GM12878 (cell line): ENCODE measurements around the gene TCOF1. TPM values are rescaled to one million over a fixed set of nuclear protein-coding genes. Genes with fewer than 3 reads are reported as not detected.

Experiments
- BMI1 ChIP-seq: fragments of 450-650 bp; IDR thresholded peaks from 2 replicates; pipeline ENCODE4 v1.6.1; 2016; ENCODE audit warnings: mild to moderate bottlenecking, moderate library complexity, borderline replicate concordance
- CBX3 ChIP-seq: fragments of 200-600 bp; sonication (generic); IDR thresholded peaks from 2 replicates; pipeline ENCODE4 v1.6.1; 2016; ENCODE audit warnings: low read depth, borderline replicate concordance
- IKZF2 ChIP-seq, 2 experiments: fragments of 450-650 bp; IDR thresholded peaks; 2 replicates each; pipeline ENCODE4 v1.6.1; 2017; ENCODE audit warnings: mild to moderate bottlenecking in 2 of 2, moderate library complexity in 2 of 2
- IRF4 ChIP-seq: IDR thresholded peaks from 2 replicates; pipeline ENCODE4 v1.6.1; 2011; ENCODE audit warnings: low read depth, low read length
- JUND ChIP-seq: IDR thresholded peaks from 2 replicates; pipeline ENCODE4 v1.6.1; 2012; ENCODE audit warnings: low read depth, mild to moderate bottlenecking, low read length, improper control_type of control experiment, moderate library complexity
- LARP7 ChIP-seq: fragments of 450-650 bp; IDR thresholded peaks from 2 replicates; pipeline ENCODE4 v1.6.1; 2017; ENCODE audit warnings: mild to moderate bottlenecking
- NFYA ChIP-seq: IDR thresholded peaks from 2 replicates; pipeline ENCODE4 v1.6.1; 2011; ENCODE audit warnings: low read depth, mild to moderate bottlenecking, low read length, improper control_type of control experiment, borderline replicate concordance
- POU2F2 ChIP-seq: IDR thresholded peaks from 3 replicates; pipeline ENCODE4 v1.6.1; 2011; ENCODE audit warnings: low read depth, mild to moderate bottlenecking, low read length, borderline replicate concordance
- SP1 ChIP-seq: IDR thresholded peaks from one replicate; pipeline ENCODE4 v1.6.1; 2011; ENCODE audit warnings: low read depth, low read length
- SPI1 ChIP-seq: IDR thresholded peaks from 2 replicates; pipeline ENCODE4 v1.6.1; 2011; ENCODE audit warnings: low read depth, mild to moderate bottlenecking, low read length, moderate library complexity, borderline replicate concordance; ENCODE audit not compliant: insufficient read depth
- STAT1 ChIP-seq: fragments of 450-650 bp; conservative IDR thresholded peaks from 2 replicates; pipeline ENCODE4 v1.6.1; 2014; ENCODE audit warnings: antibody characterized with exemption, mild to moderate bottlenecking
- ZNF217 ChIP-seq: fragments of 450-650 bp; IDR thresholded peaks from 2 replicates; pipeline ENCODE4 v1.6.1; 2017; ENCODE audit warnings: antibody characterized with exemption, mild to moderate bottlenecking
- polyA plus RNA-seq, 11 experiments: library from polyadenylated mRNA; depleted of rRNA in 4 of 11; unstranded in 6 of 11; stranded (reverse) in 5 of 11; fragments of >200 nt; fragmentation: Nextera tagmentation in 4 of 11; fragmentation: Illumina TruSeq in 1 of 11; extraction: Ambion mirVana in 4 of 11; extraction: Trizol in 1 of 11; gene quantifications; 1 replicate in 1 of 11; 2 replicates in 10 of 11; pipeline versions ENCODE4 v1.2.1 to v1.2.3, GENCODE V29; 2011 to 2016; ENCODE audit warnings: inconsistent platforms in 2 of 11, missing spikeins in 2 of 11, low read depth in 1 of 11
- total RNA-seq, 4 experiments: library from RNA; depleted of rRNA in 3 of 4; stranded (reverse); fragments of >200 nt in 3 of 4; fragmentation: Illumina TruSeq in 1 of 4; extraction: Trizol in 1 of 4; gene quantifications; 2 replicates each; pipeline versions ENCODE4 v1.2.1 to v1.2.3, GENCODE V29; 2013 to 2021
- TF ChIP-seq, protein P1 (sequence below): IDR thresholded peaks from 2 replicates; pipeline ENCODE4 v1.6.1; 2012; ENCODE audit warnings: low read depth, low read length, improper control_type of control experiment
- TF ChIP-seq, protein P2 (sequence below): fragments of 450-650 bp; IDR thresholded peaks from 2 replicates; pipeline ENCODE4 v1.6.1; 2018; ENCODE audit warnings: borderline replicate concordance, mild to moderate bottlenecking; ENCODE audit not compliant: partially characterized antibody
- TF ChIP-seq, protein P3 (sequence below): IDR thresholded peaks from 2 replicates; pipeline ENCODE4 v1.6.1; 2011; ENCODE audit warnings: low read depth, low read length, improper control_type of control experiment, borderline replicate concordance
- TF ChIP-seq, protein P4 (sequence below): fragments of 450-650 bp; formaldehyde crosslinking; IDR thresholded peaks from 2 replicates; pipeline ENCODE4 v1.5.0; 2022; ENCODE audit warnings: mild to moderate bottlenecking, missing genetic modification characterization

The TCOF1 gene
- total and polyA plus RNA-seq, 10 of the 15 experiments (the other 5 are each of a cell fraction or from before 2014, with no cell fraction given): 8.7 to 83.9 (median 38.9) TPM

DNA sequence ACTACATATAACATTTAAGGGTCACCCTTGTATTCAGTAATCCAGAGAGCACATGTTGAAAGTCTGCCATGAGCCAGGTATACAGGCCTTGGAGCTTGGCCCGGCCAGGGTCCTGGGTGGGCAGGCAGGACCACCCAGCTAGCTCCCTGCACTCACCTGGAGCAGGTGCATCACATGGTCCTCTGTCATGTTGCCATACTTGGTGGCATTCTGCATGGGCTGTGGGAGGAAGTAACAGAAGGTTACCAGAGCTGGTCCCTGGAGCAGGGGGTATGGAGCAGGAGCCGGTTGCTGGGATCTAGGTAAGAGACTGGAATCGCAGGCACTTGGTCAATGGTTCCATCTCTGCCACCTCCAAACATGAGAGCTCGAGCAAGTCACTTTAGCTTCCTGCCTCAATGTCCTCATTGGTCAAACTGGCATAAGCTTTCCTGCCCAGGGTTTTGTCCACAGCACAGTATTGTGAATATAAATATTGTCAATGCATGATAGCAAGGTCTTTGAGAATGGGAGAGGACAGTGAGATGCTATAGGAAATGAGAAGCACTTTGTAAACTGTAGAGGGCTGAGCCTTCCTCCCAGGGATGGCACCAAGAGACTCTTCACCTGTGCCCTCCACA is 48.7 kb downstream of the TCOF1 start (continued):
- TF ChIP-seq, protein P1, sequence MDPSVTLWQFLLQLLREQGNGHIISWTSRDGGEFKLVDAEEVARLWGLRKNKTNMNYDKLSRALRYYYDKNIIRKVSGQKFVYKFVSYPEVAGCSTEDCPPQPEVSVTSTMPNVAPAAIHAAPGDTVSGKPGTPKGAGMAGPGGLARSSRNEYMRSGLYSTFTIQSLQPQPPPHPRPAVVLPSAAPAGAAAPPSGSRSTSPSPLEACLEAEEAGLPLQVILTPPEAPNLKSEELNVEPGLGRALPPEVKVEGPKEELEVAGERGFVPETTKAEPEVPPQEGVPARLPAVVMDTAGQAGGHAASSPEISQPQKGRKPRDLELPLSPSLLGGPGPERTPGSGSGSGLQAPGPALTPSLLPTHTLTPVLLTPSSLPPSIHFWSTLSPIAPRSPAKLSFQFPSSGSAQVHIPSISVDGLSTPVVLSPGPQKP: no peak
- TF ChIP-seq, protein P2, sequence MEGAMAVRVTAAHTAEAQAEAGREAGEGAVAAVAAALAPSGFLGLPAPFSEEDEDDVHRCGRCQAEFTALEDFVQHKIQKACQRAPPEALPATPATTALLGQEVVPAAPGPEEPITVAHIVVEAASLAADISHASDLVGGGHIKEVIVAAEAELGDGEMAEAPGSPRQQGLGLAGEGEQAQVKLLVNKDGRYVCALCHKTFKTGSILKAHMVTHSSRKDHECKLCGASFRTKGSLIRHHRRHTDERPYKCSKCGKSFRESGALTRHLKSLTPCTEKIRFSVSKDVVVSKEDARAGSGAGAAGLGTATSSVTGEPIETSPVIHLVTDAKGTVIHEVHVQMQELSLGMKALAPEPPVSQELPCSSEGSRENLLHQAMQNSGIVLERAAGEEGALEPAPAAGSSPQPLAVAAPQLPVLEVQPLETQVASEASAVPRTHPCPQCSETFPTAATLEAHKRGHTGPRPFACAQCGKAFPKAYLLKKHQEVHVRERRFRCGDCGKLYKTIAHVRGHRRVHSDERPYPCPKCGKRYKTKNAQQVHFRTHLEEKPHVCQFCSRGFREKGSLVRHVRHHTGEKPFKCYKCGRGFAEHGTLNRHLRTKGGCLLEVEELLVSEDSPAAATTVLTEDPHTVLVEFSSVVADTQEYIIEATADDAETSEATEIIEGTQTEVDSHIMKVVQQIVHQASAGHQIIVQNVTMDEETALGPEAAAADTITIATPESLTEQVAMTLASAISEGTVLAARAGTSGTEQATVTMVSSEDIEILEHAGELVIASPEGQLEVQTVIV: no peak
- TF ChIP-seq CBX3: no peak
- no peak for TF ChIP-seq NFYA
- TF ChIP-seq, protein P3, sequence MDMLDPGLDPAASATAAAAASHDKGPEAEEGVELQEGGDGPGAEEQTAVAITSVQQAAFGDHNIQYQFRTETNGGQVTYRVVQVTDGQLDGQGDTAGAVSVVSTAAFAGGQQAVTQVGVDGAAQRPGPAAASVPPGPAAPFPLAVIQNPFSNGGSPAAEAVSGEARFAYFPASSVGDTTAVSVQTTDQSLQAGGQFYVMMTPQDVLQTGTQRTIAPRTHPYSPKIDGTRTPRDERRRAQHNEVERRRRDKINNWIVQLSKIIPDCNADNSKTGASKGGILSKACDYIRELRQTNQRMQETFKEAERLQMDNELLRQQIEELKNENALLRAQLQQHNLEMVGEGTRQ: no peak; the same call in 1 of the 2 replicates
- TF ChIP-seq, protein P4, sequence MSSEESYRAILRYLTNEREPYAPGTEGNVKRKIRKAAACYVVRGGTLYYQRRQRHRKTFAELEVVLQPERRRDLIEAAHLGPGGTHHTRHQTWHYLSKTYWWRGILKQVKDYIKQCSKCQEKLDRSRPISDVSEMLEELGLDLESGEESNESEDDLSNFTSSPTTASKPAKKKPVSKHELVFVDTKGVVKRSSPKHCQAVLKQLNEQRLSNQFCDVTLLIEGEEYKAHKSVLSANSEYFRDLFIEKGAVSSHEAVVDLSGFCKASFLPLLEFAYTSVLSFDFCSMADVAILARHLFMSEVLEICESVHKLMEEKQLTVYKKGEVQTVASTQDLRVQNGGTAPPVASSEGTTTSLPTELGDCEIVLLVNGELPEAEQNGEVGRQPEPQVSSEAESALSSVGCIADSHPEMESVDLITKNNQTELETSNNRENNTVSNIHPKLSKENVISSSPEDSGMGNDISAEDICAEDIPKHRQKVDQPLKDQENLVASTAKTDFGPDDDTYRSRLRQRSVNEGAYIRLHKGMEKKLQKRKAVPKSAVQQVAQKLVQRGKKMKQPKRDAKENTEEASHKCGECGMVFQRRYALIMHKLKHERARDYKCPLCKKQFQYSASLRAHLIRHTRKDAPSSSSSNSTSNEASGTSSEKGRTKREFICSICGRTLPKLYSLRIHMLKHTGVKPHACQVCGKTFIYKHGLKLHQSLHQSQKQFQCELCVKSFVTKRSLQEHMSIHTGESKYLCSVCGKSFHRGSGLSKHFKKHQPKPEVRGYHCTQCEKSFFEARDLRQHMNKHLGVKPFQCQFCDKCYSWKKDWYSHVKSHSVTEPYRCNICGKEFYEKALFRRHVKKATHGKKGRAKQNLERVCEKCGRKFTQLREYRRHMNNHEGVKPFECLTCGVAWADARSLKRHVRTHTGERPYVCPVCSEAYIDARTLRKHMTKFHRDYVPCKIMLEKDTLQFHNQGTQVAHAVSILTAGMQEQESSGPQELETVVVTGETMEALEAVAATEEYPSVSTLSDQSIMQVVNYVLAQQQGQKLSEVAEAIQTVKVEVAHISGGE (CRISPR knock-in tag): peak; percentile 2; the same call in 1 of the 2 replicates
- 0 out of 3 replicates have a peak, but pooled peaks have one; percentile 7 for TF ChIP-seq POU2F2
- no peak for TF ChIP-seq JUND
- TF ChIP-seq LARP7: 0 out of 2 replicates have a peak, but pooled peaks have one; percentile 26
- TF ChIP-seq IRF4: no peak
- no peak for TF ChIP-seq IKZF2 (IDR thresholded peaks at IDR 0.05)
- TF ChIP-seq STAT1: no peak
- TF ChIP-seq ZNF217: no peak
- TF ChIP-seq SP1: no peak
- peak; percentile 62; the same call in 1 of the 2 replicates for TF ChIP-seq BMI1
- no peak for TF ChIP-seq SPI1
